NCI-H128 (cell line): ENCODE data around the gene PLCL2.

Source experiments
- DNase-seq: peaks from one replicate; lab custom pipeline; 2025; ENCODE audit not compliant: unreplicated experiment; lab: John Stamatoyannopoulos, UW

PLCL2 gene

DNA sequence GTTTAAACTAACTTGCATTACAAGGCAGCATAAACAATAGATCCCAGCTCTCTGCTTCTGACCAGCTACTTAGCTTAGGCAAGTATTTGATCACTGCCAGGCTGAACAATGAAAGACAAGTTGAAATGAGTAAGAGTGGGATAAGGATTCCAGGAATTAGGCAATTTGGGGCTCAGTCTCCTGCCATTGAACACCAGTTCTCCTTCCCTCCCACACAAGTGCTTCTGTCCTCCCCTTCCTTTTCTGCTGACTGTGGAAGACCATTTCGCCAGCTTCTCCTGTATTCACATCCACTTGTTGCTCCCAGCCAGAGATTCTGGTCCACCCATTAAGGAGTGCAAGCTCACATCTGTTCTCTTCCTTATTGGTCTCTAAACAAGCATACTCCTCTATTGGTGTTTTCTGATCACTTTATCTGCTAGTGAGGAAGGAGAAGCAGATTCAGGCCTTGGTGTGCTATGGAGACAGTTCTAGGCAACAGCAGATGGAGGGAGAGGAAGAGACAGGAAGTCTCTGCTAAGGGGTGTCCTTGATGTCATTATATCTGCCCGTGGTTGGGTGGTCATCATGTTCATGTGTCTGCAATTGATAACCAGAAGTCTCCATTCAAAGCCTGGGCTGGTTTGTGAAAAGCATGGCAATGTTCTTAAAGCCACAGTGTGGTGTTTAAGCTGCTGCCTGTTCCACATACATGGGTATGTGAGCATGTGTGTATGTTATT is 121.5 kb downstream of the PLCL2 start:
- no peak for DNase-seq

DNA sequence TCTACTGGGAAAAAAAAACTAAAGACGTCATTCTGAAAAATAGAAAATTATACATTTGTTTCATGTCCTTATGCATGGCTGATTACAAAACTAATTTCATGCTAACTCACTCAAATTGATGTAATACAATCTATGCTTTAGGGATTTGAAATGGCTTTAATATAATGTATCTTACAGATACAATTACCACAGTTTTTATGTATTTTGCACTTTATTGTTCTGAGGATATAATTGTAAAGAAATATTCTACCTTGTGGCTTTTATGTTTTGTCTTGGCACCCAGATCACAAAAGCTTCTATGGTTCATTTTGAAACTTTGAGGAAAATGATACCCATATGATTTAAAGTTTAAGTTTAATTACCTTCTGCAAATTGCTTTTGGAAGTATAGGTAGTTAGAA is 122.5 kb downstream of the PLCL2 start:
- DNase-seq: no peak

GRCh38 chr3:17009826-17010225 is 125.1 kb downstream of the PLCL2 start:
- DNase-seq: no peak

- DNase-seq: no peak
Observed at GRCh38 chr3:17011728-17012338, 127.1 kb downstream of the PLCL2 start.

GRCh38 chr3:17013050-17013449 is 128.3 kb downstream of the PLCL2 start:
- DNase-seq: no peak

DNA sequence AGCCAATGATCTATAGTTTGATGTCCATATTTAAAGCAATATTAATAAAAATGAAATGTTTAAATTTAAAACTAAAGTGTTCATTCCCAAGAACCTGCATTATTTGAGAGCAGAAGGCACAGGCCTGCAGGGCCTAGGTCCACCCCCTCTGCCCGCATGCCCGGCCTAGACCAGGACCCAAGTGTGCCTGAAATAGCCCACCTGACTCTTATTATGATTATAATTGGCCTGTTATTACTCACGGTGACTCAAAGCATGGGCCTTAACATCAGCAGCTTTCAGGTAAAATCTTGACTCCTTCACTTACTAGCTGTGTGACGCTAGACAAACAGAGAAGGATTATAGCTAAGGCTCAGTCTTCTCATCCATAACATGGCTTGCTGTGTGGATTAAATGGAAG is 128.8 kb downstream of the PLCL2 start:
- DNase-seq: no peak

- DNase-seq: no peak
Observed at GRCh38 chr3:17014284-17014683, 129.5 kb downstream of the PLCL2 start.

- no peak for DNase-seq
Observed at GRCh38 chr3:17014709-17015108, 130.0 kb downstream of the PLCL2 start.

DNA sequence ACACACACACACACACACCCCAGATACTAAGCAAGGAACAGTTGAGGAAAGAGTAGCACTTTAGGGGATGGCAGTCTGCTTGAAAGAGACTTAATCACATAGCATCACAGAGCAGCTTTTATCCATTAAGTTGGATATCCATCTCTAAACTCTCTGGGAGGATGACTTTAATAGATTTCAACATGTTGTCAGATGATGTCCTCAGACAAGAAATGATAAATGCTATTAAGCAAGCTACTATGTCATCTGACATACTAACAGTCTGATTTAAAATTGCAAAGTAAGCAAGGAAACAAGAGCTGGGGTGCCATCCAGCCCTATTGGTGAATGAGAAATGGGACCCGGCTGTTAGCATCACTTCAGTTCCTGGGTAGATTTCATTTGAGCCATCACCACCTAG is 136.9 kb downstream of the PLCL2 start:
- DNase-seq: no peak

DNA sequence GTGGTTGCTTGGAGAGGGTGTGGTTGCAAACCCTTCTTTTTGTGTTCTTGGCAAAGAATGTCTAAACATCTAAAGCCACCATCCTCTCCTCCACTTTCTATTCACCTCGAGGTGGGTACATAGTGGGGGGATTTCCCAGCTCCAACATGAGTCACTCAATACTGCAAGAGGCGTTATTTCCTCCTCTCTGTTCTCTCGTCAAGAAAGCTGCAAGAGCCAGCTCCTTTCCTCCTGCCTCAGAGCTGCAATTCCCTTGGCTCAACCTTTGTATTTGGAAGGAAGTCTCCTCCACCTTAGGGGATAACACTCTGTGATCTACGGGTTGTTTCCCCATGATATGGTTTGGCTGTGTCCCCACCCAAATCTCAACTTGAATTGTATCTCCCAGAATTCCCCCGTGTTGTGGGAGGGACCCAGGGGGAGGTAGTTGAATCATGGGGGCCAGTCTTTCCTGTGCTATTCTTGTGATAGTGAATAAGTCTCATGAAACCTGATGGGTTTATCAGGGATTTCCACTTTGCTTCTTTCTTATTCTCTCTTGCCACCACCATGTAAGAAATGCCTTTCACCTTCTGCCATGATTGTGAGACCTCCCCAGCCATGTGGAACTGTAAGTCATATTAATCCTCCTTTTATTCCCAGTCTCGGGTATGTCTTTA is 138.4 kb downstream of the PLCL2 start:
- DNase-seq: no peak

- DNase-seq: no peak
Observed at GRCh38 chr3:17025594-17026139, 140.9 kb downstream of the PLCL2 start.

DNA sequence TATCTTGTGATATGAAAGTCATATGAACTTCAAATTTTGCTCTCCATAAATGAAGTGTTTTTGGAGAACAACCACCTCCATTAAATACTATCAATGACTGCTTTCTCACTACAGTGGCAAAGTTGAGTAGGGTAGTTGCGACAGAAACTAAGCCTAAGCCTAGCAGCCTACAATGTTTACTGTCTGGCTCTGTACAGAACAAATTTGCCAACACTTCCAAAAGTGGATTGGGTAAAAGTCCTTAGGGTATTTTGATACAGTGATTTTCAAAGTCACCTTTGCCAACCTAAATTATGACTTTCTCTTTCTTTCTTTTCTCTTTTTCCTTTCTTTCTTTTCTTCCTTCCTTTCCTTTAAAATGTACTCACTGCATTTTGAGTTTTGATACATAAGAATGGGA is 142.6 kb downstream of the PLCL2 start:
- DNase-seq: no peak

GRCh38 chr3:17028363-17028762 is 143.6 kb downstream of the PLCL2 start:
- DNase-seq: no peak

DNA sequence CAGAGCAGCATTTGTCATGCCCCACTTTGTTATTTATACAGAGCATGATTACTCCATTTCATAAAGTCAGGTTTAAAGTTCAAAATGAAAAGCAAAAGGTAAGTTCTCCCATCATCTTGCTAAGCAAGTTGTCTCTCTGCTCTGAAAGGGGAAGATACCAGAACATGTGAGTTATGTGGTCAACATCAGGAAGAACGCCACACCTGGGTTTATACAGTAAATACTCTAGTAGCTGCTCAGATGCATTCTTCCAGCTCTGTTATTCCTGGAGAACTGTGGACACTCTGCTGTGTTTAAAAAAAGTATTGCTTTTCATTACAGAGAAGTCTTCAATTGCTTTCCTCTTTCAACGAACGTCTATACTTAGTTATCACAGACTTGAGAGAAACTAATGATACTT is 145.7 kb downstream of the PLCL2 start:
- DNase-seq: no peak

GRCh38 chr3:17030956-17031652 is 146.3 kb downstream of the PLCL2 start:
- DNase-seq: no peak

DNA sequence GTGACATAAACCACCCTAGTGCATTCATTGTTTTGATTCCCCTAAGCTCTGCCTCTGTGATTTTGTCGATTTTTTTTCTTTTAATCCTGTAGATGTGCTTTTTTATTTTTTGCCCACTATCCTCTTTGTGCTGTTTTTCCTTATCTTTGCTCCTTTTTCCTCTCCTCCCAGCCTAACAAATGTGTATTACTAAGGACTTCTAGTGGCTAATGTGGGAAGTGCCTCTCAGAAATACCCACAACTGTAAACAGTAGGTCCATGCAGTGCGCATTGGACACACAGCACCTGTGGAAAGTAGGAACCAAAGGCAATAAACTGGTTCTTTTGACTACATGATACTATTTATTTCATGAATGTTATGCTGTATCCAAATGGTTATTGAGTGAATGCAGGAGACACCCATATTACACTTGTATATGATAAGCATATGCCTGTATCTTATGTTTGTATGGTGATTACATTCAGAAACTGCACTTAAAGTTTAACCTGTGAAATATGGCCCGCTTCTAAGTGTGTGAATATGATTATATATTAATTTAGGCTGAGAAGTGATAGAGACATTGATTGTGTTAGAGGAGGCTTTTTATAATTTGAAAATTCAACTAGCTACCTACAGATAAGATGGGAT is 147.8 kb downstream of the PLCL2 start:
- DNase-seq: no peak

DNA sequence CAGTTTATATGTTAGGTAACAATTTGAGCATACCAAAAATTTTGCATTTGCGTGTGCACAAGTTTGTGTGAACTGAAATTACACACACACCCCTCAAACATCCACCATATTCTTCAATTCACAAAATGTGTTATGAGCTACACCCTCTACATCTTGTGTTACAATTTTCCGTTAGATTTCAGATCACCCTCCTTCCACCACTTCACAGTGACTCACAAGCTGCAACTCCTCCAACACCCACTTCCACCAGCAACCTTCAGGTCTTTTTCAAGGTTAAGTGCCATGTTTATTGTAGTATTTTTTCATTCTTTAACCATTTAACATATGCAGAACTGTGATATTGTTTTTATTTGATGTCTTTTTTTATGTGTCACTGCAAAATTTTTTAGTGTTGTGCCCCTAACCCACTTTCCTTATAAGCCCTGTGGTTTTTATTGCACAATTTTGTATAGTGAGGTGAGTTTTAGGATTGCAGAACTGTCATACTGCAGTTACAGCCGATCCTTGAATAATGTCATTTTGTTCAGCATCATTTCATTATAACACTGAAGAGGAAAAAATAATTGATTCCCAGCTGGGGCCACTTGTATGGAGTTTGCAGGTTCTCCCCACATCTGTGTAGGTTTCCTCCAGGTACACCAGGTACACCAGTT is 148.9 kb downstream of the PLCL2 start:
- no peak for DNase-seq

- no peak for DNase-seq
Observed at GRCh38 chr3:17035033-17035432, 150.3 kb downstream of the PLCL2 start.

DNA sequence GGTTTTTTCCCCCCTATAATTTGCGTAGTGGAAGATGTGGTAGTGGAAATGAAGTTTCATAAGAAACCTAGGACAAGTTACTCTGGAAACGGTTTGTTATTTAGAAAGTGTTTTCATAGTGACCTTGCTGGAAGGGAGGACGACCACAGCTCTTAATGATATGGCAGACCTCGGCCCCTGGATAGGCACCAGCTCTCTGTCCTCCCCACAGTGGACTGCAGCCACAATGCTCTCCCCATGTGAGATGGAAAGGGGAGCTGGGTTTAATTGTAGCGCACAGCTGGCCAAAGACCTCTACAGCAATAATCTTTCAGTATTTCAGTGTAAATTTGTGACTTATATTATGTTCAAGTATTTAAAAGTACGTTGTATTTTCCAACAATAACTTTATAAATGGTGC is 151.2 kb downstream of the PLCL2 start:
- DNase-seq: no peak

- DNase-seq: no peak
Observed at GRCh38 chr3:17038141-17038540, 153.4 kb downstream of the PLCL2 start.
